Measurements from ENCODE around the gene PACSIN3. TPM values are rescaled to one million over a fixed set of nuclear protein-coding genes. Genes with fewer than 3 reads are reported as not detected.

Gene PACSIN3
- total and polyA plus RNA-seq, 2 of the 8 experiments (the other 6 are each of a cell fraction or from before 2014, with no cell fraction given): 23.8 to 47.2 TPM

- no peaks in the 10 kb centered on the region for H3K23me2 ChIP-seq (ENCODE audit: low read depth, low read length)
- H3K79me1 ChIP-seq (ENCODE audit: low read depth, low read length): no peaks in the 10 kb centered on the region; the same call in 1 of the 2 replicates
- no peak overlapping the region for H3K56ac ChIP-seq (replicated peaks; ENCODE audit: insufficient read length, low read depth, low read length)
- H2BK15ac ChIP-seq (ENCODE audit: low read length): no peak overlapping the region
- POLR2A ChIA-PET (ENCODE audit: partially characterized antibody): interaction anchor here (0.8 to 11.9 kb wide), 12 partner anchors 11 to 186 kb away, joined by 3 to 138 read pairs (median 6); partner anchors contain the start of genes ACP2, DDB2 and NR1H3
- WGBS, 2 experiments (ENCODE audit: extremely low coverage in 1 of 2, insufficient coverage in 1 of 2, insufficient read length in 1 of 2, insufficient replicate concordance in 2 of 2, low coverage in 1 of 2, low lambda C conversion rate in 2 of 2, missing lambda C conversion rate in 1 of 2): 95% methylated on average over 8 of the region's 11 CpGs; no CpG with 5 or more reads in 1 of the 2 experiments
- H4K8ac ChIP-seq (ENCODE audit: extremely low read depth, insufficient read depth, low read length): no peak overlapping the region
- H3K4me3 ChIP-seq (ENCODE audit: extremely low read depth in 1 of 4, insufficient read depth in 2 of 4, low read depth in 3 of 4, low read length in 4 of 4): no peak overlapping the region
- DNase-seq (ENCODE audit: low read depth in 1 of 2, low spot score in 2 of 2) (no peak), FAIRE-seq (no peak)
- H3K14ac ChIP-seq (ENCODE audit: insufficient read length): no peak overlapping the region
- H3K4me1 ChIP-seq (replicated peaks in 1 of 4; ENCODE audit: control insufficient read depth in 3 of 4, insufficient read depth in 4 of 4, low read length in 3 of 4): 0 out of 7 replicates have a peak, but pooled peaks cover 0 to 2% (median 0%) of the 10 kb centered on the region in 4 experiments
- H3K4ac ChIP-seq (replicated peaks; ENCODE audit: insufficient read length, low read depth, low read length): no peak overlapping the region
- H4K91ac ChIP-seq (replicated peaks; ENCODE audit: insufficient read length, low read length): no peak overlapping the region
- H3K79me2 ChIP-seq (ENCODE audit: control insufficient read depth in 1 of 2, insufficient read depth in 2 of 2, low read length in 2 of 2): no peaks in the 10 kb centered on the region
- CTCF ChIA-PET (ENCODE audit: partially characterized antibody): interaction anchor here (0.6 to 11.4 kb wide), 30 partner anchors 9 to 169 kb away, joined by 3 to 107 read pairs (median 4); partner anchors contain the start of genes ACP2, ARFGAP2, DDB2 and MYBPC3
- H3K4me2 ChIP-seq (ENCODE audit: insufficient read depth in 1 of 2, low read depth in 2 of 2, low read length in 2 of 2): no peak overlapping the region
- peaks cover 0 to 5% of the 10 kb centered on the region in 2 experiments for H4K20me1 ChIP-seq (replicated peaks in 1 of 2; ENCODE audit: control insufficient read depth in 1 of 2, insufficient read depth in 2 of 2, low read length in 2 of 2)
- peaks cover 10 to 35% (median 31%) of the 10 kb centered on the region in 4 experiments for H3K36me3 ChIP-seq (ENCODE audit: control insufficient read depth in 2 of 4, insufficient read depth in 4 of 4, low read length in 3 of 4)
- no peaks in the 10 kb centered on the region for H3K9me3 ChIP-seq (ENCODE audit: insufficient read depth in 2 of 2, low read depth in 1 of 2, low read length in 1 of 2)
- H2AFZ ChIP-seq (ENCODE audit: low read length): no peak overlapping the region
- no peak overlapping the region for H2AK5ac ChIP-seq (ENCODE audit: low read depth, low read length)
- H2BK12ac ChIP-seq (ENCODE audit: low read depth, low read length): no peak overlapping the region
- no peaks in the 10 kb centered on the region for H3K27me3 ChIP-seq (replicated peaks in 1 of 4; ENCODE audit: control insufficient read depth in 3 of 4, extremely low read depth in 1 of 4, insufficient read depth in 3 of 4, low read length in 3 of 4)
- H2BK20ac ChIP-seq (ENCODE audit: low read length): no peak overlapping the region
- no peak overlapping the region for H3K18ac ChIP-seq (ENCODE audit: extremely low read depth, low read length)
- no peak overlapping the region for H3K27ac ChIP-seq (ENCODE audit: low read depth, low read length)
- H3K23ac ChIP-seq (ENCODE audit: insufficient read length): no peak overlapping the region
- H2BK5ac ChIP-seq (ENCODE audit: low read depth, low read length): no peak overlapping the region; the same call in 1 of the 2 replicates
- no peak overlapping the region for H3K9ac ChIP-seq (replicated peaks in 1 of 4; ENCODE audit: extremely low read depth in 1 of 4, low read depth in 3 of 4, low read length in 3 of 4)
- no peak overlapping the region for H4K5ac ChIP-seq (ENCODE audit: insufficient read length, low read depth, low read length)
- H2BK120ac ChIP-seq (replicated peaks; ENCODE audit: low read depth, low read length): no peak overlapping the region
- TF ChIP-seq SIN3A (conservative IDR thresholded peaks at IDR 0.05 in 1 of 2, IDR thresholded peaks at IDR 0.05 in 1 of 2; ENCODE audit: low read depth in 1 of 2, low read length in 2 of 2) (no peak), KDM4A (IDR thresholded peaks at IDR 0.05; ENCODE audit: low read depth, low read length, severe bottlenecking) (no peak), SAP30 (IDR thresholded peaks at IDR 0.05; ENCODE audit: insufficient read depth, insufficient replicate concordance, low read length) (no peak), SIRT6 (IDR thresholded peaks at IDR 0.05; ENCODE audit: low read length) (no peak), RAD21 (IDR thresholded peaks at IDR 0.05 in 1 of 2, conservative IDR thresholded peaks at IDR 0.05 in 1 of 2; ENCODE audit: low read depth in 2 of 2, low read length in 2 of 2) (peak; percentile 51 to 58; a peak in 3 of 4 replicates), CHD2 (IDR thresholded peaks at IDR 0.05; ENCODE audit: low read length) (no peak), JUN (IDR thresholded peaks at IDR 0.05; ENCODE audit: low read depth, low read length) (no peak), GABPA (IDR thresholded peaks at IDR 0.05; ENCODE audit: borderline replicate concordance, insufficient read depth, low read length) (no peak), EZH2 (IDR thresholded peaks at IDR 0.05; ENCODE audit: low read depth, low read length, severe bottlenecking) (no peak), TBP (IDR thresholded peaks at IDR 0.05; ENCODE audit: low read depth, low read length) (no peak), BCL11A (IDR thresholded peaks at IDR 0.05; ENCODE audit: low read depth in 2 of 2, low read length in 2 of 2) (no peak), HDAC6 (IDR thresholded peaks at IDR 0.05; ENCODE audit: low read depth, low read length) (no peak)
Measured at GRCh38 chr11:47233989-47234668, 47.9 kb upstream of the PACSIN3 start.
